Tibial nerve (tissue), 4 donors: ENCODE data around the gene DOK6. TPM values are rescaled to one million over a fixed set of nuclear protein-coding genes. Genes with fewer than 3 reads are reported as not detected.
"Not testable (repeated sequence)": the region's sequence is repeated elsewhere in the genome, so short reads cannot be mapped to it uniquely, and the experiment has no call there.

ENCODE experiments used
- DNase-seq, 2 donors: peaks; one replicate each; pipeline ENCODE4 v3.0.0-alpha.2; 2019; ENCODE audit warnings: low spot score in 2 of 2
- H3K27ac ChIP-seq, 4 donors: fragments of 200-600 bp; sonication (generic) in 3 of 4; one replicate each; pipeline ENCODE4 v1.5.1; 2017 to 2019; ENCODE audit warnings: mild to moderate bottlenecking in 1 of 4
- H3K27me3 ChIP-seq, 2 donors: fragments of 200-600 bp; sonication (generic) in 1 of 2; one replicate each; pipeline versions ENCODE4 v1.5.1 to v1.6.0; 2017 to 2019
- H3K36me3 ChIP-seq, 3 donors: fragments of 200-600 bp; sonication (generic); one replicate each; pipeline ENCODE4 v1.5.1; 2018 to 2019
- H3K4me1 ChIP-seq, 4 donors: fragments of 200-600 bp; sonication (generic) in 3 of 4; one replicate each; pipeline ENCODE4 v1.5.1; 2017 to 2019
- H3K4me3 ChIP-seq, 4 donors: fragments of 200-600 bp; sonication (generic) in 3 of 4; one replicate each; pipeline ENCODE4 v1.5.1; 2017 to 2019; ENCODE audit warnings: mild to moderate bottlenecking in 1 of 4, moderate library complexity in 1 of 4
- H3K9me3 ChIP-seq, 4 donors: fragments of 200-600 bp; sonication (generic) in 3 of 4; one replicate each; pipeline ENCODE4 v1.5.1; 2017 to 2019
- EP300 ChIP-seq, 2 donors: sonication (generic); formaldehyde crosslinking; IDR thresholded peaks; one replicate each; pipeline ENCODE4 v1.6.1; 2017; ENCODE audit warnings: antibody characterized with exemption in 2 of 2, mild to moderate bottlenecking in 1 of 2
- POLR2A ChIP-seq, 2 donors: fragments of 450-650 bp; IDR thresholded peaks; one replicate each; pipeline ENCODE4 v1.6.1; 2017; ENCODE audit warnings: antibody characterized with exemption in 2 of 2, mild to moderate bottlenecking in 2 of 2, moderate library complexity in 2 of 2
- WGBS, 2 donors: methylation state at CpG; one replicate each; pipeline ENCODE4 v1.1.5; 2018; 5-methylcytosine and 5-hydroxymethylcytosine counted together
- total RNA-seq, 4 donors: library from RNA; depleted of rRNA; stranded (reverse); fragments of >200 nt; gene quantifications; one replicate each; pipeline ENCODE4 v1.1.0, GENCODE V29; 2016
- TF ChIP-seq, protein P1 (sequence below), 5 experiments: fragments of 200-600 bp in 3 of 5; fragments of 450-650 bp in 2 of 5; sonication (generic) in 3 of 5; IDR thresholded peaks; one replicate each; pipeline ENCODE4 v1.5.1; 2016 to 2019; ENCODE audit warnings: antibody characterized with exemption in 5 of 5, mild to moderate bottlenecking in 3 of 5, moderate library complexity in 2 of 5

Gene DOK6
- total RNA-seq, 4 donors from 2014 or later, result 4.0 to 28.6 (median 6.1) TPM

DNA sequence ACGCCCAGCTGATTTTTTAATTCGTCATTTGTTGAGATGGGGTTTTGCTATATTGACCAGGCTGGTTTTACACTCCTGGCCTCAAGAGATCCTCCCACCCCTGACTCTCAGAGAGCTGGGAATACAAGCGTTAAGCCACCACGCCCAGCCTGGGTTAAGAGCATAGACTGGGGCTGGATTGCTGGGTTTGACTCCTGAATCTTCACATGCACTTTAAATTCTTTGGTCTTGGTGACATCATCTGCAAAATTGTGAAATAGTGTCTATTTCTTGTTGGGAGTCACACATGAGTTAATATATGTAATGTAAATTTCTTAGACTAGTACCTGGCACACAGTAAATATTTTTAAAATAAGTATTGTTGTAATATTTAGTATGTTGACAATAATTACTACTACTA is 257.4 kb downstream of the DOK6 start:
- Histone ChIP-seq H3K4me3 (no peak overlapping the region), H3K27ac (peak overlapping the region in 2 of 4 donors; percentile 64 to 79), H3K9me3 (no peaks in the 10 kb centered on the region), H3K36me3 (no peaks in the 10 kb centered on the region), H3K27me3 (no peaks in the 10 kb centered on the region), H3K4me1 (peaks cover 0 to 36% (median 2%) of the 10 kb centered on the region in 4 donors)
- TF ChIP-seq POLR2A (IDR thresholded peaks at IDR 0.05), result no peak
- TF ChIP-seq, protein P1, sequence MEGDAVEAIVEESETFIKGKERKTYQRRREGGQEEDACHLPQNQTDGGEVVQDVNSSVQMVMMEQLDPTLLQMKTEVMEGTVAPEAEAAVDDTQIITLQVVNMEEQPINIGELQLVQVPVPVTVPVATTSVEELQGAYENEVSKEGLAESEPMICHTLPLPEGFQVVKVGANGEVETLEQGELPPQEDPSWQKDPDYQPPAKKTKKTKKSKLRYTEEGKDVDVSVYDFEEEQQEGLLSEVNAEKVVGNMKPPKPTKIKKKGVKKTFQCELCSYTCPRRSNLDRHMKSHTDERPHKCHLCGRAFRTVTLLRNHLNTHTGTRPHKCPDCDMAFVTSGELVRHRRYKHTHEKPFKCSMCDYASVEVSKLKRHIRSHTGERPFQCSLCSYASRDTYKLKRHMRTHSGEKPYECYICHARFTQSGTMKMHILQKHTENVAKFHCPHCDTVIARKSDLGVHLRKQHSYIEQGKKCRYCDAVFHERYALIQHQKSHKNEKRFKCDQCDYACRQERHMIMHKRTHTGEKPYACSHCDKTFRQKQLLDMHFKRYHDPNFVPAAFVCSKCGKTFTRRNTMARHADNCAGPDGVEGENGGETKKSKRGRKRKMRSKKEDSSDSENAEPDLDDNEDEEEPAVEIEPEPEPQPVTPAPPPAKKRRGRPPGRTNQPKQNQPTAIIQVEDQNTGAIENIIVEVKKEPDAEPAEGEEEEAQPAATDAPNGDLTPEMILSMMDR (IDR thresholded peaks at IDR 0.05), result no peak
- no peak for TF ChIP-seq EP300 (IDR thresholded peaks at IDR 0.05)
- no peak for DNase-seq
- WGBS, 2 donors, result 83 to 92% methylated on average over 4 of the region's 4 CpGs

DNA sequence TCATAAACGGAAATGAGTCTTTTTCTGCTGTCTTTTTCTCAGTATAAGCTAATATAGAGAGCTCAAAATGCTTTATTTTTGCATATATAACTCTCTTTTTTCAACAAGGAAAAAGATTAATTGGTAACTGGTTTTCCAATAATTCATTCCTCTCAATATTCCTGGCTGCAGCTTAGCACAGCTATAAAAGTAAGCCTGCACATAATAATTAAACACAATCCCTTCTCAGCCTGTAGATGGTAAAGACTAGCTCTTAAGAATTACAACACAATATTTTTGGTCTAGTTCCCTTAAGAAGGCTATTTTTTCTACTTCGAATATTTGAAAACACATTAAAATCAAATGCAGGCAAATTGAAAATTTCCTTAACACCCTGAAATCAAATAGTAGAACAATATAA is 258.0 kb downstream of the DOK6 start:
- WGBS, 2 donors, result 48 to 53% methylated on average over 2 of the region's 2 CpGs
- TF ChIP-seq, protein P1 (IDR thresholded peaks at IDR 0.05), result no peak
- TF ChIP-seq POLR2A (IDR thresholded peaks at IDR 0.05) (no peak), EP300 (IDR thresholded peaks at IDR 0.05) (no peak)
- Histone ChIP-seq H3K4me3 (no peak overlapping the region), H3K27ac (peak overlapping the region in 3 of 4 donors; percentile 25 to 79 (median 64)), H3K27me3 (no peaks in the 10 kb centered on the region), H3K4me1 (peaks cover 0 to 42% (median 2%) of the 10 kb centered on the region in 4 donors), H3K9me3 (no peaks in the 10 kb centered on the region), H3K36me3 (no peaks in the 10 kb centered on the region)
- DNase-seq, result no peak

DNA sequence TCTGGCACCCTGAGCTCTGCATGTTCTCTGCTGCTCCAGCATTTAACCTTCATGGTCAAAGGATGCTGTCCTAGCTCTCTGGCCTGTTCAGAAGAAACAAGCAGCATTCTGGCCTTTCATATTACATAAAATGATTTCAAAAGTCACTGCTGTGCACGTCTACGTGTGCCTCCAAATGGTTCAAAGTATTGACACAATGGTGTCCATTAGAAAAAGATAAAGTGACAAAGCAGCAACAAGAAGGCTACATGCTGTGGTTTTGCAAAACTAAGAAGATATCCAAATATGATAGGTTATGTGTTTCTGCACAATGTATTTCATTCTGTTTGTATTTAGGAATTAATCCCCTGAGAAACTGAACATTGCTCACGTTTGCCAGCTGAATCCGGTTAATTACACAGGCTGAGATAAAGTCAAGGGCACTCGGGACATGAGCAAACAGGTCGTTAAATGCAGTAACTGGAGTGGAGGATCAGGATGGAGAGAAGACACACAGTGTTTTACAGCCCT is 258.5 kb downstream of the DOK6 start:
- Histone ChIP-seq H3K36me3 (no peaks in the 10 kb centered on the region), H3K4me1 (peaks cover 0 to 43% (median 2%) of the 10 kb centered on the region in 4 donors), H3K27me3 (no peaks in the 10 kb centered on the region), H3K4me3 (no peak overlapping the region), H3K9me3 (no peaks in the 10 kb centered on the region), H3K27ac (peak overlapping the region in 3 of 4 donors; percentile 25 to 64 (median 34))
- no peak for TF ChIP-seq POLR2A (IDR thresholded peaks at IDR 0.05)
- TF ChIP-seq EP300 (IDR thresholded peaks at IDR 0.05), result no peak
- TF ChIP-seq, protein P1 (IDR thresholded peaks at IDR 0.05), result no peak
- WGBS, 2 donors, result 19 to 21% methylated on average over 6 of the region's 6 CpGs
- DNase-seq, result no peak

DNA sequence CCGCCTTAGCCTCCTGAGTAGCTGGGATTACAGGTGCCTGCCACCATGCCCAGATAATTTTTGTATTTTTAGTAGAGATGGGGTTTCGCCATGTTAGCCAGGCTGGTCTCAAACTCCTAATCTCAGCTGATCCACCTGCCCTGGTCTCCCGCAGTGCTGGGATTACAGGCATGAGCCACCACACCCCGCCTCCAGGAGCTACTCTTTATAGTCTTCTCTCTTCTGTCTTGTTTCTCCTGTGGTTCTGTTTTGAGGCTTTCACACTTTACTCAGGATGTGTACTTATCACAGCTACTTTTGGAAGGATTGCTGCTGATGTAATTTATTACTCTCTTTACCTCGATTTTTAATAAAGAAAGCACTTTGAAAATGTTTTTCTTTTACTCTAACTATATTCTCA is 261.4 kb downstream of the DOK6 start:
- not testable (repeated sequence) for H3K27ac ChIP-seq, H3K27me3 ChIP-seq, H3K9me3 ChIP-seq, DNase-seq, H3K36me3 ChIP-seq, H3K4me3 ChIP-seq
- WGBS, 2 donors, result 78 to 79% methylated on average over 5 of the region's 5 CpGs
- peaks cover 0 to 37% (median 2%) of the 10 kb centered on the region in 4 donors for H3K4me1 ChIP-seq

DNA sequence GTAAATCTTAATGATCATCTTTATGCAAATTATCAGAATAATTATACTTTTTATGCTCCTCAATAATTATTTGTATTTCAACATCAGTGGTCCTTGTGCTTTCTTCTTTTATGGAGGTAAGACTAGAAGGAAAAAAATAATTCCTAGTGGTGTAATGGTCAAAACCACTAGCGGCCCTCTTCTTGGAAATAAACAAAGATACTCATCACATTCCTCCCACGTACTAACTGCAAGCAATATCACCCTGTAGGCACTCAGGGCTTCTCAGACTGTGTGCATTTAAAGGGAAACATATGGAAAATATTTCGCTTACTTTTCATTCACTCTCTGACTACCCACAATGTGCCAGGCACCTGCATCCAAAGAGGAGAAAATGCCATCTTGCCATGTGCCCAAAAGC is 263.7 kb downstream of the DOK6 start:
- Histone ChIP-seq H3K27ac (no peak overlapping the region), H3K4me1 (peaks cover 0 to 23% (median under 1%) of the 10 kb centered on the region in 4 donors), H3K36me3 (no peaks in the 10 kb centered on the region), H3K27me3 (no peaks in the 10 kb centered on the region), H3K4me3 (no peak overlapping the region), H3K9me3 (no peaks in the 10 kb centered on the region)
- DNase-seq, result no peak
- TF ChIP-seq POLR2A (IDR thresholded peaks at IDR 0.05) (no peak), EP300 (IDR thresholded peaks at IDR 0.05) (no peak)
- TF ChIP-seq, protein P1 (IDR thresholded peaks at IDR 0.05), result no peak
- WGBS, 2 donors, result 33 to 51% methylated on average over 3 of the region's 3 CpGs
